GM23248 (cell line): Measurements from ENCODE around the gene FRMD3. TPM values are rescaled to one million over a fixed set of nuclear protein-coding genes. Genes with fewer than 3 reads are reported as not detected.

ENCODE experiments used
- DNase-seq: peaks from one replicate; pipeline ENCODE4 v3.0.0-alpha.2; 2015
- H2AFZ ChIP-seq: fragments of 200-600 bp; sonication (generic); 2 replicates; pipeline ENCODE4 v1.6.1; 2016; ENCODE audit warnings: antibody characterized with exemption
- H3F3A ChIP-seq: fragments of 200-600 bp; sonication (generic); 2 replicates; pipeline ENCODE4 v1.6.1; 2016; ENCODE audit warnings: mild to moderate bottlenecking, antibody characterized with exemption, mixed run types; ENCODE audit not compliant: insufficient read depth
- H3K27ac ChIP-seq: fragments of 200-600 bp; sonication (generic); 2 replicates; pipeline ENCODE4 v1.5.1; 2016; ENCODE audit warnings: mild to moderate bottlenecking
- H3K27me3 ChIP-seq: fragments of 200-600 bp; sonication (generic); replicated peaks from 2 replicates; pipeline ENCODE4 v1.6.1; 2016; ENCODE audit warnings: mild to moderate bottlenecking; ENCODE audit not compliant: insufficient read depth
- H3K36me3 ChIP-seq: fragments of 200-600 bp; sonication (generic); 2 replicates; pipeline ENCODE4 v1.6.1; 2016; ENCODE audit warnings: low read depth, mild to moderate bottlenecking
- H3K4me1 ChIP-seq: fragments of 200-600 bp; sonication (generic); 2 replicates; pipeline ENCODE4 v1.6.1; 2016; ENCODE audit warnings: mild to moderate bottlenecking; ENCODE audit not compliant: insufficient read depth
- H3K4me2 ChIP-seq: fragments of 200-600 bp; sonication (generic); one replicate; pipeline ENCODE4 v1.6.1; 2016; ENCODE audit warnings: mild to moderate bottlenecking; ENCODE audit not compliant: unreplicated experiment
- H3K4me3 ChIP-seq: fragments of 200-600 bp; sonication (generic); 2 replicates; pipeline ENCODE4 v1.5.1; 2016; ENCODE audit warnings: mild to moderate bottlenecking
- H3K79me2 ChIP-seq: fragments of 200-600 bp; sonication (generic); 2 replicates; pipeline ENCODE4 v1.6.1; 2016; ENCODE audit warnings: mild to moderate bottlenecking; ENCODE audit not compliant: insufficient read depth
- H3K9ac ChIP-seq: fragments of 200-600 bp; sonication (generic); 2 replicates; pipeline ENCODE4 v1.6.1; 2016; ENCODE audit warnings: mild to moderate bottlenecking
- H3K9me2 ChIP-seq: fragments of 200-600 bp; sonication (generic); 2 replicates; pipeline ENCODE4 v1.6.1; 2016; ENCODE audit warnings: mixed run types, mild to moderate bottlenecking, moderate library complexity; ENCODE audit not compliant: insufficient read depth
- H3K9me3 ChIP-seq: fragments of 200-600 bp; sonication (generic); one replicate; pipeline ENCODE4 v1.6.1; 2017; ENCODE audit warnings: low read depth
- H4K20me1 ChIP-seq: fragments of 200-600 bp; sonication (generic); 2 replicates; pipeline ENCODE4 v1.6.0; 2016; ENCODE audit not compliant: insufficient read depth
- EZH2 ChIP-seq: fragments of 200-600 bp; sonication (generic); IDR thresholded peaks from 2 replicates; pipeline ENCODE4 v1.6.1; 2018; ENCODE audit warnings: antibody characterized with exemption, mild to moderate bottlenecking; ENCODE audit not compliant: insufficient read depth, poor library complexity, severe bottlenecking
- EZH2phosphoT487 ChIP-seq: fragments of 200-600 bp; sonication (generic); IDR thresholded peaks from 2 replicates; pipeline ENCODE4 v1.6.1; 2018; ENCODE audit warnings: antibody characterized with exemption, moderate library complexity, mild to moderate bottlenecking, low read depth; ENCODE audit not compliant: insufficient read depth
- WGBS, 2 experiments: methylation state at CpG; one replicate each; pipeline ENCODE4 v1.1.6; 2015 to 2017; ENCODE audit warnings: low lambda C conversion rate in 2 of 2, low coverage in 1 of 2; ENCODE audit errors: missing lambda C conversion rate in 2 of 2; 5-methylcytosine and 5-hydroxymethylcytosine counted together
- in situ Hi-C: fragments of 300-500 bp; cut with MboI; formaldehyde crosslinking; loops from 2 replicates; pipeline ENCODE4 v1.15.0; 2020
- polyA plus RNA-seq: library from polyadenylated mRNA; unstranded; fragments of >200 nt; fragmentation: Nextera tagmentation; extraction: Ambion mirVana; gene quantifications from 2 replicates; pipeline ENCODE4 v1.2.1, GENCODE V29; 2016
- total RNA-seq: library from RNA; depleted of rRNA; stranded (reverse); fragments of >200 nt; shearing (Covaris generic); gene quantifications from 2 replicates; pipeline ENCODE4 v1.2.3, GENCODE V29; 2014

FRMD3 gene
- total and polyA plus RNA-seq, 2 experiments from 2014 or later, result 0.32 to 0.66 TPM

- Histone ChIP-seq H3K36me3 (no peaks in the 10 kb centered on the region), H3K9me3 (no peaks in the 10 kb centered on the region), H3K4me3 (no peak overlapping the region), H3K27ac (no peak overlapping the region), H3K9ac (no peak overlapping the region), H3K4me2 (no peak overlapping the region), H2AFZ (no peak overlapping the region), H3K79me2 (no peaks in the 10 kb centered on the region), H3K9me2 (no peaks in the 10 kb centered on the region), H4K20me1 (no peaks in the 10 kb centered on the region), H3F3A (no peaks in the 10 kb centered on the region), H3K27me3 (no peaks in the 10 kb centered on the region), H3K4me1 (peaks cover 18% of the 10 kb centered on the region)
- DNase-seq, result no peak
- WGBS, 2 experiments, result 68 to 78% methylated on average over 3 of the region's 3 CpGs
- in situ Hi-C loops, result no loop called here
- TF ChIP-seq EZH2phosphoT487 (no peak), EZH2 (no peak)
These were observed 61.1 kb downstream of the FRMD3 start for GRCh38 chr9:83477120-83477519.

DNA sequence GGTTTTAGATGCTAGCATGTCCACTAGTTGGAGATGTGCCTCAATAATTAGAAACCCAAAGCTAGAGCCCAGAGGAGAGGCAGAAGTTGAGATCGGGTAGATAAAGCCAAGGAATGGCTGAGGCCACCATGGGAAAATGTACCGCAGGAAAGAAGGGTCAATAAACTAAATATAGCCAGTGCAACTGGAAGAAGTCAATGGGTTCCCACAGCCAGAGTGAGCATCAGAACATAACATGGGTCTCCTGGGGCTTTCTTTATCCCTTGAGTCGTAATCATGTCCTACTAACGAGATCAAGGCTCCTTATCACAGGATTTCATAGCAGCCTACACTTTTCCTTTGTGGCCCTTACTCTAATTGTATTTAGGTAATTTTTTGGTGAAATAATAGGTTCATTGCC is 61.7 kb downstream of the FRMD3 start:
- H3K27ac ChIP-seq, result no peak overlapping the region
- H3K9me2 ChIP-seq, result no peaks in the 10 kb centered on the region
- H3K79me2 ChIP-seq, result no peaks in the 10 kb centered on the region
- no peak overlapping the region for H3K4me2 ChIP-seq
- H3K4me3 ChIP-seq, result no peak overlapping the region
- peaks cover 24% of the 10 kb centered on the region for H3K4me1 ChIP-seq
- 95 to 97% methylated on average over 4 of the region's 4 CpGs for WGBS, 2 experiments
- no peak for DNase-seq
- H3K27me3 ChIP-seq, result no peaks in the 10 kb centered on the region
- H3F3A ChIP-seq, result no peaks in the 10 kb centered on the region
- H3K36me3 ChIP-seq, result no peaks in the 10 kb centered on the region
- in situ Hi-C loops, result no loop called here
- H3K9ac ChIP-seq, result no peak overlapping the region
- H4K20me1 ChIP-seq, result no peaks in the 10 kb centered on the region
- H3K9me3 ChIP-seq, result no peaks in the 10 kb centered on the region
- no peak overlapping the region for H2AFZ ChIP-seq
- TF ChIP-seq EZH2 (no peak), EZH2phosphoT487 (no peak)

GRCh38 chr9:83475741-83476140 is 62.5 kb downstream of the FRMD3 start:
- H3K9me3 ChIP-seq, result no peaks in the 10 kb centered on the region
- 91 to 95% methylated on average over 5 of the region's 5 CpGs for WGBS, 2 experiments
- H3K27ac ChIP-seq, result no peak overlapping the region
- no peaks in the 10 kb centered on the region for H3K9me2 ChIP-seq
- no peak for DNase-seq
- in situ Hi-C loops, result no loop called here
- no peaks in the 10 kb centered on the region for H3K36me3 ChIP-seq
- H4K20me1 ChIP-seq, result no peaks in the 10 kb centered on the region
- no peaks in the 10 kb centered on the region for H3K27me3 ChIP-seq
- no peak overlapping the region for H3K4me3 ChIP-seq
- TF ChIP-seq EZH2, result no peak
- no peaks in the 10 kb centered on the region for H3K79me2 ChIP-seq
- no peaks in the 10 kb centered on the region for H3F3A ChIP-seq
- no peak overlapping the region for H3K9ac ChIP-seq
- H3K4me2 ChIP-seq, result no peak overlapping the region
- H3K4me1 ChIP-seq, result peaks cover 28% of the 10 kb centered on the region
- no peak overlapping the region for H2AFZ ChIP-seq

DNA sequence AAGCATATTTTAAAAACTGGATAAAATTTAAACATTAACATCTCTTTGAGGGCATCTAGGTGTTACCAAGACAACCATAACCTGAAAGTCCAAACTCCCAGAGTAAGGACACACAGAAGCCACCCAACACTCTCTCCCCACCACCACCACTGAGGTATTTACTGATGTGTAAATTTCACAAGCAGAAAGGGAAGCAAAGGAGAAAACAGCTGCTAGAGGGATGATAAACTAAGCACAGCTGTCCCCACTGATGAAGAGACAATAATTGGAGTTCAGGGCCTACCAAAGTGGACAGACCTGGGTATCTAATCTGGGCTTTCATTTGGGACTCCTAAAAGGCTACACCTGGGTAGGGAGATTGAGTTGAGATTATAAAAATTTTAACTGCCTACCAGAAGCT is 63.6 kb downstream of the FRMD3 start:
- DNase-seq, result no peak
- Histone ChIP-seq H3K4me3 (no peak overlapping the region), H3K9me3 (no peaks in the 10 kb centered on the region), H3F3A (no peaks in the 10 kb centered on the region), H3K27me3 (no peaks in the 10 kb centered on the region), H3K27ac (no peak overlapping the region), H3K79me2 (no peaks in the 10 kb centered on the region), H3K4me2 (no peak overlapping the region), H3K4me1 (peaks cover 28% of the 10 kb centered on the region), H3K9ac (no peak overlapping the region), H2AFZ (no peak overlapping the region), H3K36me3 (no peaks in the 10 kb centered on the region), H3K9me2 (no peaks in the 10 kb centered on the region), H4K20me1 (no peaks in the 10 kb centered on the region)
- TF ChIP-seq EZH2phosphoT487 (no peak), EZH2 (no peak)
- in situ Hi-C loops, result no loop called here

DNA sequence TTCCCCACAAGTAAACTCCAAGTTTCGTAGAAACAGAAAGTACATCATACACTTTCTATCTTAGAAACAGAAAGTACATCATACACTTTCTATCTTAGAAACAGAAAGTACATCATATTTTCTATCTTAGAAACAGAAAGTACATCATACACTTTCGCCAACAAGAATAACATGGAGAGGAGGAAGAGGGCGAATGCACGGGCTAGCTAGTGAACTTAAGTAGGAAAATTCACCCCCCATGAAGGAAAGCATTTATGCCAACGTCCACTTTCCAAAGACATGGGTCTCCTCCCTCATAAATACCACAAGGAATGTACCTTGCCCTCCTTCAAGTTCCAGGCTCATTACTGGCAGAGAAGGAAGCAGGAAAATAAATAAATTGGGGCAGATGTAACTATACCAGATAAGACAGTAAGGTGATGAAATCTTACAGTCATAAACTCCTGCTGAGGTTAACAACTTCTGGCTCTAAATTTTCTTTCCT is 64.7 kb downstream of the FRMD3 start:
- Histone ChIP-seq H3K4me1 (peaks cover 28% of the 10 kb centered on the region), H3F3A (no peaks in the 10 kb centered on the region), H2AFZ (no peak overlapping the region), H3K27ac (no peak overlapping the region), H3K4me3 (no peak overlapping the region), H4K20me1 (no peaks in the 10 kb centered on the region), H3K9me3 (no peaks in the 10 kb centered on the region), H3K9me2 (no peaks in the 10 kb centered on the region), H3K9ac (no peak overlapping the region), H3K27me3 (no peaks in the 10 kb centered on the region), H3K79me2 (no peaks in the 10 kb centered on the region), H3K36me3 (no peaks in the 10 kb centered on the region), H3K4me2 (no peak overlapping the region)
- WGBS, 2 experiments, result 91 to 92% methylated on average over 5 of the region's 5 CpGs
- in situ Hi-C loops, result no loop called here
- no peak for DNase-seq
- TF ChIP-seq EZH2, result no peak
- TF ChIP-seq EZH2phosphoT487, result no peak
